GM12878 (cell line): ENCODE measurements around the gene CCDC78. TPM values are rescaled to one million over a fixed set of nuclear protein-coding genes. Genes with fewer than 3 reads are reported as not detected.
A peak's percentile ranks its signal among the peaks of the same experiment; 100 is the strongest.

Experiments used
- ATAC-seq: fragments of 200-7000 bp; cut with Tn5 transposase; 3 replicates; pipeline ENCODE4 v1.9.1; 2020; ENCODE audit warnings: mild to moderate bottlenecking, moderate library complexity
- BruUV-seq: library from RNA; stranded (reverse); fragments of 400-500 nt; replicated peaks from 2 replicates; lab custom pipeline; 2021; lab: Mats Ljungman, UMichigan
- CTCF ChIA-PET: fragments of 300-600 bp; sonication (Branson Sonifier 250); formaldehyde crosslinking; extraction: SDS; loops from one replicate; lab custom pipeline; 2021; ENCODE audit warnings: inconsistent platforms; lab: Yijun Ruan, JAX
- POLR2A ChIA-PET: fragments of 350-600 bp; formaldehyde crosslinking; extraction: SDS; loops from one replicate; lab custom pipeline; 2021; ENCODE audit warnings: inconsistent platforms; lab: Charles Lee
- RAD21 ChIA-PET: fragments of 300-600 bp; sonication (Branson Sonifier 250); formaldehyde crosslinking; loops from one replicate; lab custom pipeline; 2023; ENCODE audit warnings: antibody characterized with exemption; ENCODE audit not compliant: unreplicated experiment; lab: Charles Lee
- SMC1A ChIA-PET: fragments of 300-600 bp; sonication (Branson Sonifier 250); formaldehyde crosslinking; loops from one replicate; lab custom pipeline; 2023; ENCODE audit not compliant: unreplicated experiment, uncharacterized antibody; lab: Charles Lee
- DNase-seq: peaks from one replicate; pipeline ENCODE4 v3.0.0-alpha.2; 2011; ENCODE audit warnings: low read depth, low spot score
- FAIRE-seq: peaks from 3 replicates; lab custom pipeline; 2011; peaks lifted over from hg19 to GRCh38; lab: Jason Lieb, UNC
- H2AFZ ChIP-seq: 2 replicates; pipeline ENCODE4 v1.6.0; 2011; ENCODE audit warnings: low read depth, low read length, control low read depth; ENCODE audit not compliant: control insufficient read depth
- H3K27ac ChIP-seq: 2 replicates; pipeline ENCODE4 v1.5.1; 2011; ENCODE audit warnings: control low read depth; ENCODE audit not compliant: control insufficient read depth, insufficient read depth
- H3K27me3 ChIP-seq, 2 experiments: replicated peaks in 1 of 2; 2 replicates each; pipeline versions ENCODE4 v1.6.0 to v1.6.1; 2011; ENCODE audit warnings: low read length in 1 of 2; ENCODE audit not compliant: control insufficient read depth in 2 of 2, insufficient read depth in 2 of 2
- H3K36me3 ChIP-seq, 2 experiments: 2 replicates each; pipeline ENCODE4 v1.5.1; 2011; ENCODE audit warnings: low read length in 1 of 2; ENCODE audit not compliant: control insufficient read depth in 2 of 2, insufficient read depth in 2 of 2
- H3K4me1 ChIP-seq: 2 replicates; pipeline ENCODE4 v1.6.1; 2011; ENCODE audit warnings: mild to moderate bottlenecking, low read length, moderate library complexity, mixed read lengths; ENCODE audit not compliant: control insufficient read depth, insufficient read depth
- H3K4me2 ChIP-seq: 2 replicates; pipeline ENCODE4 v1.6.0; 2011; ENCODE audit warnings: control low read depth; ENCODE audit not compliant: control insufficient read depth, insufficient read depth
- H3K4me3 ChIP-seq: fragments of 200-600 bp; sonication (generic); 2 replicates; pipeline ENCODE4 v1.5.1; 2016
- H3K79me2 ChIP-seq: 2 replicates; pipeline ENCODE4 v1.6.0; 2011; ENCODE audit warnings: low read length; ENCODE audit not compliant: control insufficient read depth, insufficient read depth
- H3K9ac ChIP-seq: 2 replicates; pipeline ENCODE4 v1.8.0; 2011; ENCODE audit warnings: low read length, control low read depth, mixed read lengths; ENCODE audit not compliant: control insufficient read depth, insufficient read depth
- H3K9me3 ChIP-seq: replicated peaks from 3 replicates; pipeline ENCODE4 v1.5.1; 2011; ENCODE audit warnings: mild to moderate bottlenecking, low read length; ENCODE audit not compliant: control insufficient read depth, insufficient read depth
- H4K20me1 ChIP-seq: 2 replicates; pipeline ENCODE4 v1.6.0; 2011; ENCODE audit not compliant: control insufficient read depth, insufficient read depth
- ATF7 ChIP-seq: fragments of 450-650 bp; IDR thresholded peaks from 2 replicates; pipeline ENCODE4 v1.6.1; 2016; ENCODE audit warnings: low read depth, mild to moderate bottlenecking
- BCL3 ChIP-seq: IDR thresholded peaks from 2 replicates; pipeline ENCODE4 v1.6.1; 2011; ENCODE audit warnings: borderline replicate concordance, low read depth, mild to moderate bottlenecking, moderate library complexity, low read length; ENCODE audit not compliant: insufficient read depth, poor library complexity, severe bottlenecking
- BHLHE40 ChIP-seq, 2 experiments: fragments of 450-650 bp in 1 of 2; IDR thresholded peaks; 2 replicates each; pipeline ENCODE4 v1.6.1; 2011 to 2017; ENCODE audit warnings: low read depth in 2 of 2, borderline replicate concordance in 1 of 2, improper control_type of control experiment in 1 of 2, low read length in 1 of 2, mild to moderate bottlenecking in 1 of 2
- CREM ChIP-seq: IDR thresholded peaks from 2 replicates; pipeline ENCODE4 v1.6.1; 2014; ENCODE audit warnings: antibody characterized with exemption, low read depth
- IKZF2 ChIP-seq, 2 experiments: fragments of 450-650 bp; IDR thresholded peaks; 2 replicates each; pipeline ENCODE4 v1.6.1; 2017; ENCODE audit warnings: mild to moderate bottlenecking in 2 of 2, moderate library complexity in 2 of 2
- IRF4 ChIP-seq: IDR thresholded peaks from 2 replicates; pipeline ENCODE4 v1.6.1; 2011; ENCODE audit warnings: low read depth, low read length
- NFXL1 ChIP-seq: fragments of 450-650 bp; IDR thresholded peaks from 2 replicates; pipeline ENCODE4 v1.6.1; 2017; ENCODE audit warnings: antibody characterized with exemption, mild to moderate bottlenecking, borderline replicate concordance
- NKRF ChIP-seq: fragments of 450-650 bp; conservative IDR thresholded peaks from 2 replicates; pipeline ENCODE4 v1.6.1; 2017; ENCODE audit warnings: mild to moderate bottlenecking, moderate library complexity
- POU2F2 ChIP-seq: IDR thresholded peaks from 3 replicates; pipeline ENCODE4 v1.6.1; 2011; ENCODE audit warnings: low read depth, mild to moderate bottlenecking, low read length, borderline replicate concordance
- YY1 ChIP-seq: IDR thresholded peaks from 2 replicates; pipeline ENCODE4 v1.6.1; 2011; ENCODE audit warnings: low read depth, mild to moderate bottlenecking, low read length
- WGBS: methylation state at CpG from one replicate; pipeline ENCODE4 v1.1.6; 2016; ENCODE audit warnings: low lambda C conversion rate; ENCODE audit not compliant: insufficient replicate concordance, insufficient coverage; ENCODE audit errors: missing lambda C conversion rate; 5-methylcytosine and 5-hydroxymethylcytosine counted together
- in situ Hi-C: fragments of 300-500 bp; cut with MboI; formaldehyde crosslinking; loops from 9 replicates; pipeline ENCODE4 v1.14.3; 2018; ENCODE audit warnings: mixed read lengths
- intact Hi-C: fragments of 100-400 bp; cut with micrococcal nuclease; formaldehyde crosslinking; loops from one replicate; pipeline ENCODE4 v1.14.2; 2022; ENCODE audit not compliant: unreplicated experiment
- polyA plus RNA-seq, 11 experiments: library from polyadenylated mRNA; depleted of rRNA in 4 of 11; unstranded in 6 of 11; stranded (reverse) in 5 of 11; fragments of >200 nt; fragmentation: Nextera tagmentation in 4 of 11; fragmentation: Illumina TruSeq in 1 of 11; extraction: Ambion mirVana in 4 of 11; extraction: Trizol in 1 of 11; gene quantifications; 1 replicate in 1 of 11; 2 replicates in 10 of 11; pipeline versions ENCODE4 v1.2.1 to v1.2.3, GENCODE V29; 2011 to 2016; ENCODE audit warnings: inconsistent platforms in 2 of 11, missing spikeins in 2 of 11, low read depth in 1 of 11
- total RNA-seq, 4 experiments: library from RNA; depleted of rRNA in 3 of 4; stranded (reverse); fragments of >200 nt in 3 of 4; fragmentation: Illumina TruSeq in 1 of 4; extraction: Trizol in 1 of 4; gene quantifications; 2 replicates each; pipeline versions ENCODE4 v1.2.1 to v1.2.3, GENCODE V29; 2013 to 2021
- TF ChIP-seq, protein P1 (sequence below): fragments of 450-650 bp; IDR thresholded peaks from 2 replicates; pipeline ENCODE4 v1.6.1; 2016; ENCODE audit warnings: mild to moderate bottlenecking
- TF ChIP-seq, protein P2 (sequence below): fragments of 450-650 bp; IDR thresholded peaks from 2 replicates; pipeline ENCODE4 v1.6.1; 2018; ENCODE audit warnings: borderline replicate concordance, mild to moderate bottlenecking; ENCODE audit not compliant: partially characterized antibody

CCDC78 gene
- total and polyA plus RNA-seq, 10 of the 15 experiments (the other 5 are each of a cell fraction or from before 2014, with no cell fraction given), result 0.10 to 26.2 (median 5.4) TPM

GRCh38 chr16:720447-720989, 5.7 kb downstream of the CCDC78 start (continued):
- no peak for TF ChIP-seq NKRF
- 0 out of 2 replicates have a peak, but pooled peaks have one; percentile 18 for TF ChIP-seq ATF7
- peak; percentile 32; the same call in 1 of the 2 replicates for TF ChIP-seq CREM
- TF ChIP-seq IKZF2 (IDR thresholded peaks at IDR 0.05), result peak; percentile 41 to 60; a peak in 1 of 4 replicates
- TF ChIP-seq, protein P1, sequence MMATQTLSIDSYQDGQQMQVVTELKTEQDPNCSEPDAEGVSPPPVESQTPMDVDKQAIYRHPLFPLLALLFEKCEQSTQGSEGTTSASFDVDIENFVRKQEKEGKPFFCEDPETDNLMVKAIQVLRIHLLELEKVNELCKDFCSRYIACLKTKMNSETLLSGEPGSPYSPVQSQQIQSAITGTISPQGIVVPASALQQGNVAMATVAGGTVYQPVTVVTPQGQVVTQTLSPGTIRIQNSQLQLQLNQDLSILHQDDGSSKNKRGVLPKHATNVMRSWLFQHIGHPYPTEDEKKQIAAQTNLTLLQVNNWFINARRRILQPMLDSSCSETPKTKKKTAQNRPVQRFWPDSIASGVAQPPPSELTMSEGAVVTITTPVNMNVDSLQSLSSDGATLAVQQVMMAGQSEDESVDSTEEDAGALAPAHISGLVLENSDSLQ, result peak; percentile 29; the same call in 1 of the 2 replicates
- 0 out of 3 replicates have a peak, but pooled peaks have one; percentile 18 for TF ChIP-seq POU2F2

- intact Hi-C loops, result loop anchor here (2.0 kb wide), 2 partner anchors 21 to 35 kb away; partner anchors contain the start of genes CIAO3 and JMJD8
- TF ChIP-seq BCL3 (no peak), IRF4 (no peak), BHLHE40 (IDR thresholded peaks at IDR 0.05; ENCODE audit: borderline replicate concordance in 1 of 2, low read depth in 2 of 2, low read length in 1 of 2) (peak in 1 of 2 experiments; percentile 29; a peak in 1 of 4 replicates), YY1 (0 out of 2 replicates have a peak, but pooled peaks have one; percentile 11), NFXL1 (no peak)
- TF ChIP-seq, protein P2, sequence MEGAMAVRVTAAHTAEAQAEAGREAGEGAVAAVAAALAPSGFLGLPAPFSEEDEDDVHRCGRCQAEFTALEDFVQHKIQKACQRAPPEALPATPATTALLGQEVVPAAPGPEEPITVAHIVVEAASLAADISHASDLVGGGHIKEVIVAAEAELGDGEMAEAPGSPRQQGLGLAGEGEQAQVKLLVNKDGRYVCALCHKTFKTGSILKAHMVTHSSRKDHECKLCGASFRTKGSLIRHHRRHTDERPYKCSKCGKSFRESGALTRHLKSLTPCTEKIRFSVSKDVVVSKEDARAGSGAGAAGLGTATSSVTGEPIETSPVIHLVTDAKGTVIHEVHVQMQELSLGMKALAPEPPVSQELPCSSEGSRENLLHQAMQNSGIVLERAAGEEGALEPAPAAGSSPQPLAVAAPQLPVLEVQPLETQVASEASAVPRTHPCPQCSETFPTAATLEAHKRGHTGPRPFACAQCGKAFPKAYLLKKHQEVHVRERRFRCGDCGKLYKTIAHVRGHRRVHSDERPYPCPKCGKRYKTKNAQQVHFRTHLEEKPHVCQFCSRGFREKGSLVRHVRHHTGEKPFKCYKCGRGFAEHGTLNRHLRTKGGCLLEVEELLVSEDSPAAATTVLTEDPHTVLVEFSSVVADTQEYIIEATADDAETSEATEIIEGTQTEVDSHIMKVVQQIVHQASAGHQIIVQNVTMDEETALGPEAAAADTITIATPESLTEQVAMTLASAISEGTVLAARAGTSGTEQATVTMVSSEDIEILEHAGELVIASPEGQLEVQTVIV, result no peak
Measured at GRCh38 chr16:719815-720446, 6.3 kb downstream of the CCDC78 start.

More at GRCh38 chr16:719815-720446, 6.3 kb downstream of the CCDC78 start:
- POLR2A ChIA-PET, result interaction anchor here (0.5 to 2.5 kb wide), 7 partner anchors 8 to 372 kb away, joined by 3 to 29 read pairs (median 10); partner anchors contain the start of genes CHTF18, CIAO3 and RPUSD1
- in situ Hi-C loops, result no loop called here
- Histone ChIP-seq H2AFZ (peak overlapping the region; percentile 6), H3K79me2 (no peaks in the 10 kb centered on the region; the same call in 1 of the 2 replicates), H3K9ac (peak overlapping the region; percentile 91), H3K36me3 (no peaks in the 10 kb centered on the region), H3K9me3 (no peaks in the 10 kb centered on the region), H3K4me2 (peak overlapping the region; percentile 69), H4K20me1 (0 out of 2 replicates have a peak, but pooled peaks cover 2% of the 10 kb centered on the region), H3K4me1 (peaks cover 13% of the 10 kb centered on the region), H3K27me3 (no peaks in the 10 kb centered on the region), H3K27ac (peak overlapping the region; percentile 87), H3K4me3 (peak overlapping the region; percentile 86)
- DNase-seq (no peak), ATAC-seq (peak; percentile 4), FAIRE-seq (peak; percentile 66)
- 14% methylated on average over 16 of the region's 16 CpGs for WGBS
- BruUV-seq, result TSS peak; percentile 79
- SMC1A ChIA-PET, result interaction anchor here (0.8 to 1.3 kb wide), 3 partner anchors 8 to 68 kb away, joined by 3 to 4 read pairs (median 3); partner anchors contain the start of genes CHTF18 and RPUSD1
- CTCF ChIA-PET, result interaction anchor here (0.7 to 2.5 kb wide), 11 partner anchors 8 to 69 kb away, joined by 3 to 16 read pairs (median 5); partner anchors contain the start of genes CHTF18, CIAO3, RPUSD1 and WDR24
- RAD21 ChIA-PET, result interaction anchor here (0.8 to 2.4 kb wide), 5 partner anchors 8 to 68 kb away, joined by 3 to 10 read pairs (median 3); partner anchors contain the start of genes CHTF18 and RPUSD1
